K562 treated with DMSO at 1 percent for 4 hours (cell line): ENCODE results near the gene TIGIT. TPM values are rescaled to one million over a fixed set of nuclear protein-coding genes. Genes with fewer than 3 reads are reported as not detected.

Experiments used
- total RNA-seq: library from RNA; unstranded; fragments of 300-600 nt; gene quantifications from 2 replicates; pipeline ENCODE4 v1.2.3, GENCODE V29; 2022; ENCODE audit not compliant: insufficient read depth

Gene TIGIT
- not detected in 2 replicates for total RNA-seq

DNA sequence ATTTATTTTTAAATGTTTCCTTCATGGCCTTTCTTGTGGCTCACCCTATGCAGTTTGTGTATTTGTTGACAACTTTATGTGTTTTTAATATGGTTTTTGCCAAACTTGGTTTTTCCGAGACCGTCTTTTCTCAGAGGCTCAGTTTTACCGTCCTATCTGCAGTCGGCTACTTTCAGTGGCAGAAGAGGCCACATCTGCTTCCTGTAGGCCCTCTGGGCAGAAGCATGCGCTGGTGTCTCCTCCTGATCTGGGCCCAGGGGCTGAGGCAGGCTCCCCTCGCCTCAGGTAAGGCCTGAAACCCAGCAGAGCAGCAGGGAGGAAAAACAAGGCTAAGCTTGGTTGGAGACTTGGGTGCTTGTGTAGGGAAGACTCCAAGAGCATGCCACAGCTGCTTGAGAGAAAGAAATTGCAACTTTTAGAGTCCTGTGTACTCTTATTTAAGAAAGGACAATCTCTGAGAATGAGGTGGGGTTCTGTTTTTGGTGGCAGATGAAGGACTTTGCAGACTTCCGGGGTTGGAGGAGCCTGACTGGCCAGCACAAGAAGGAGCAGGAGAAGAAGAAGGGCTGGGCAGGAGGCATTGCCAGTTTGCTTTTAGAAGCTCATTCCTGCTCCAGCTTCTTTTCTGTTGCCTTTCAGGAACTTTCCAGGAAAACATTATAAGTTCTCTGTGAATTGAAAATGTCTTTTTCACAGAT lies at the start of gene TIGIT:
TIGIT (plus strand) TSS at position 191 of the 698 bp plus-strand sequence; CDS start at position 225, 34 bp downstream.

Other genes with a start within 250 kb of the TIGIT start
- not detected in 2 replicates for gene CCDC191, start 237.5 kb upstream of the TIGIT start, total RNA-seq
- 3.3 and 7.3 TPM in 2 replicates for gene QTRT2, start 237.3 kb upstream of the TIGIT start, total RNA-seq
- not detected in 2 replicates for gene DRD3, start 115.0 kb upstream of the TIGIT start, total RNA-seq
- gene ZNF80, start 56.5 kb upstream of the TIGIT start, total RNA-seq = not detected in 2 replicates